GM23338 (cell line): Measurements from ENCODE around the gene PSORS1C2. TPM values are rescaled to one million over a fixed set of nuclear protein-coding genes. Genes with fewer than 3 reads are reported as not detected.

Source experiments
- ATAC-seq: fragments of 200-7000 bp; cut with Tn5 transposase; 3 replicates; pipeline ENCODE4 v1.9.1; 2020
- DNase-seq: peaks from one replicate; pipeline ENCODE4 v3.0.0-alpha.2; 2015; ENCODE audit warnings: low spot score
- H2AFZ ChIP-seq: fragments of 200-600 bp; sonication (generic); 2 replicates; pipeline ENCODE4 v1.8.0; 2016; ENCODE audit warnings: antibody characterized with exemption, mild to moderate bottlenecking, moderate library complexity
- H3F3A ChIP-seq: fragments of 200-600 bp; sonication (generic); replicated peaks from 2 replicates; pipeline ENCODE4 v1.8.0; 2017; ENCODE audit warnings: antibody characterized with exemption, mixed run types, low read depth
- H3K27ac ChIP-seq: fragments of 200-600 bp; sonication (generic); 2 replicates; pipeline ENCODE4 v1.6.1; 2016; ENCODE audit warnings: low read depth
- H3K27me3 ChIP-seq: fragments of 200-600 bp; sonication (generic); 2 replicates; pipeline ENCODE4 v1.8.0; 2016; ENCODE audit warnings: mild to moderate bottlenecking, mixed run types, moderate library complexity; ENCODE audit not compliant: insufficient read depth
- H3K36me3 ChIP-seq: fragments of 200-600 bp; sonication (generic); 2 replicates; pipeline ENCODE4 v1.8.0; 2016; ENCODE audit warnings: mild to moderate bottlenecking; ENCODE audit not compliant: insufficient read depth
- H3K4me1 ChIP-seq: fragments of 200-600 bp; sonication (generic); 2 replicates; pipeline ENCODE4 v1.8.0; 2016; ENCODE audit warnings: mild to moderate bottlenecking, moderate library complexity; ENCODE audit not compliant: insufficient read depth
- H3K4me2 ChIP-seq: fragments of 200-600 bp; sonication (generic); 2 replicates; pipeline ENCODE4 v1.7.1; 2017; ENCODE audit warnings: mixed run types
- H3K4me3 ChIP-seq: fragments of 200-600 bp; sonication (generic); 2 replicates; pipeline ENCODE4 v1.6.1; 2016; ENCODE audit warnings: mixed run types
- H3K79me2 ChIP-seq: fragments of 200-600 bp; sonication (generic); replicated peaks from 2 replicates; pipeline ENCODE4 v1.8.0; 2017; ENCODE audit warnings: mild to moderate bottlenecking; ENCODE audit not compliant: insufficient read depth
- H3K9me2 ChIP-seq: fragments of 200-600 bp; sonication (generic); 2 replicates; pipeline ENCODE4 v1.8.0; 2017; ENCODE audit not compliant: insufficient read depth
- H4K20me1 ChIP-seq: fragments of 200-600 bp; sonication (generic); replicated peaks from 2 replicates; pipeline ENCODE4 v1.8.0; 2017; ENCODE audit warnings: mild to moderate bottlenecking; ENCODE audit not compliant: insufficient read depth
- H3K27ac Mint-ChIP-seq: 2 replicates; pipeline ENCODE4 v1.8.0; 2020; ENCODE audit warnings: inconsistent platforms, mild to moderate bottlenecking, moderate library complexity, mixed read lengths
- H3K27me3 Mint-ChIP-seq: 3 replicates; pipeline ENCODE4 v1.8.0; 2022; ENCODE audit warnings: low read depth, mild to moderate bottlenecking, moderate library complexity, mixed read lengths, inconsistent platforms; ENCODE audit not compliant: insufficient read depth, poor library complexity
- H3K36me3 Mint-ChIP-seq: 3 replicates; pipeline ENCODE4 v1.8.0; 2021; ENCODE audit warnings: low read depth, mild to moderate bottlenecking, inconsistent platforms, moderate library complexity, mixed read lengths
- H3K4me1 Mint-ChIP-seq: 3 replicates; pipeline ENCODE4 v1.8.0; 2020; ENCODE audit warnings: mild to moderate bottlenecking, inconsistent platforms, mixed read lengths
- H3K4me3 Mint-ChIP-seq: 3 replicates; pipeline ENCODE4 v1.8.0; 2021; ENCODE audit warnings: moderate library complexity, mild to moderate bottlenecking, inconsistent platforms, mixed read lengths
- H3K9me3 Mint-ChIP-seq: 3 replicates; pipeline ENCODE4 v1.8.0; 2020; ENCODE audit warnings: moderate library complexity, mild to moderate bottlenecking, inconsistent platforms, mixed read lengths
- CREB1 ChIP-seq: fragments of 250-450 bp; sonication (Bioruptor Pico); IDR thresholded peaks from 2 replicates; pipeline ENCODE4 v1.5.0; 2020; ENCODE audit warnings: low read depth, mild to moderate bottlenecking, moderate library complexity
- CTCF ChIP-seq, 2 experiments: fragments of 200-600 bp in 1 of 2; sonication (generic) in 1 of 2; conservative IDR thresholded peaks; 2 replicates each; pipeline versions ENCODE4 v1.5.1 to v1.6.1; 2016 to 2017; ENCODE audit warnings: antibody characterized with exemption in 2 of 2, low read depth in 2 of 2, mild to moderate bottlenecking in 2 of 2, moderate library complexity in 1 of 2
- ETS1 ChIP-seq: IDR thresholded peaks from 2 replicates; pipeline ENCODE4 v1.6.1; 2016; ENCODE audit warnings: antibody characterized with exemption
- EZH2 ChIP-seq: fragments of 200-600 bp; sonication (generic); IDR thresholded peaks from one replicate; pipeline ENCODE4 v1.8.0; 2017; ENCODE audit warnings: antibody characterized with exemption, mild to moderate bottlenecking, low read depth; ENCODE audit not compliant: unreplicated experiment
- JUNB ChIP-seq: IDR thresholded peaks from one replicate; pipeline ENCODE4 v1.6.1; 2016; ENCODE audit warnings: antibody characterized with exemption; ENCODE audit not compliant: unreplicated experiment
- POLR2AphosphoS5 ChIP-seq: IDR thresholded peaks from 2 replicates; pipeline ENCODE4 v1.6.1; 2016; ENCODE audit warnings: antibody characterized with exemption, low read depth
- REST ChIP-seq: IDR thresholded peaks from one replicate; pipeline ENCODE4 v1.6.1; 2018; ENCODE audit warnings: antibody characterized with exemption; ENCODE audit not compliant: unreplicated experiment
- STAT1 ChIP-seq: IDR thresholded peaks from one replicate; pipeline ENCODE4 v1.6.1; 2016; ENCODE audit warnings: antibody characterized with exemption; ENCODE audit not compliant: unreplicated experiment
- ZNF114 ChIP-seq: fragments of 250-450 bp; sonication (Bioruptor Pico); IDR thresholded peaks from 2 replicates; pipeline ENCODE4 v1.5.0; 2020; ENCODE audit warnings: mild to moderate bottlenecking, moderate library complexity
- ZNF331 ChIP-seq: fragments of 250-450 bp; sonication (Bioruptor Pico); IDR thresholded peaks from 2 replicates; pipeline ENCODE4 v1.5.0; 2020; ENCODE audit warnings: low read depth, mild to moderate bottlenecking, moderate library complexity
- ZNF462 ChIP-seq: fragments of 250-450 bp; sonication (Bioruptor Pico); IDR thresholded peaks from 2 replicates; pipeline ENCODE4 v1.5.0; 2020; ENCODE audit warnings: mild to moderate bottlenecking, moderate library complexity
- polyA plus RNA-seq: library from polyadenylated mRNA; unstranded; fragments of >200 nt; fragmentation: Nextera tagmentation; extraction: Ambion mirVana; gene quantifications from 2 replicates; pipeline ENCODE4 v1.2.1, GENCODE V29; 2016
- total RNA-seq: library from RNA; depleted of rRNA; stranded (reverse); fragments of >200 nt; shearing (Covaris generic); gene quantifications from 2 replicates; pipeline ENCODE4 v1.2.3, GENCODE V29; 2014

The PSORS1C2 gene
- total and polyA plus RNA-seq, 2 experiments from 2014 or later, result 0.47 TPM; not detected in 1

- no peak for TF ChIP-seq CTCF (conservative IDR thresholded peaks at IDR 0.05; ENCODE audit: low read depth in 2 of 2)
- no peak for TF ChIP-seq JUNB
- TF ChIP-seq ZNF331 (CRISPR knock-in tag), result no peak
- TF ChIP-seq ZNF114 (CRISPR knock-in tag), result no peak
- no peak for TF ChIP-seq EZH2
- no peak for TF ChIP-seq REST
- no peak for TF ChIP-seq POLR2AphosphoS5
These were observed 47.9 kb downstream of the PSORS1C2 start (continued) for GRCh38 chr6:31090973-31091364.

- Mint-ChIP-seq H3K9me3 (no peaks in the 10 kb centered on the region), H3K36me3 (no peaks in the 10 kb centered on the region), H3K4me1 (peaks cover 14% of the 10 kb centered on the region), H3K4me3 (no peak overlapping the region), H3K27me3 (peaks cover 4% of the 10 kb centered on the region), H3K27ac (no peak overlapping the region)
- Histone ChIP-seq H3K27me3 (no peaks in the 10 kb centered on the region), H3K27ac (no peak overlapping the region), H3K4me1 (peaks cover 16% of the 10 kb centered on the region), H3K9me2 (0 out of 2 replicates have a peak, but pooled peaks cover 3% of the 10 kb centered on the region), H3F3A (no peaks in the 10 kb centered on the region), H2AFZ (peak overlapping the region; percentile 34; the same call in 1 of the 2 replicates), H3K4me3 (no peak overlapping the region), H4K20me1 (no peaks in the 10 kb centered on the region), H3K36me3 (no peaks in the 10 kb centered on the region), H3K79me2 (no peaks in the 10 kb centered on the region), H3K4me2 (no peak overlapping the region)
- ATAC-seq, result no peak
- DNase-seq, result no peak
- no peak for TF ChIP-seq ETS1
- TF ChIP-seq STAT1, result no peak
- TF ChIP-seq ZNF462 (CRISPR knock-in tag), result no peak
- TF ChIP-seq EZH2, result no peak
- TF ChIP-seq CREB1 (CRISPR knock-in tag), result no peak
These were observed 48.4 kb downstream of the PSORS1C2 start for GRCh38 chr6:31090275-31090972.
